DOHH2 (cell line): ENCODE data around the gene L3MBTL1.

Experiments used
- H3F3A ChIP-seq: fragments of 200-600 bp; sonication (generic), shearing (Covaris generic); 2 replicates; pipeline ENCODE4 v1.6.0; 2016; ENCODE audit warnings: antibody characterized with exemption, mild to moderate bottlenecking; ENCODE audit not compliant: control insufficient read depth, insufficient read depth
- H3K27ac ChIP-seq: fragments of 200-600 bp; sonication (generic); 2 replicates; pipeline ENCODE4 v1.5.1; 2014; ENCODE audit warnings: low read depth, mild to moderate bottlenecking, low read length, moderate library complexity
- H3K27me3 ChIP-seq: fragments of 200-600 bp; sonication (generic); 2 replicates; pipeline ENCODE4 v1.6.1; 2014; ENCODE audit warnings: mild to moderate bottlenecking, low read length, mixed read lengths; ENCODE audit not compliant: control insufficient read depth
- H3K36me3 ChIP-seq: fragments of 200-600 bp; sonication (generic); 2 replicates; pipeline ENCODE4 v1.6.1; 2014; ENCODE audit warnings: mild to moderate bottlenecking, low read length, moderate library complexity, mixed read lengths; ENCODE audit not compliant: control insufficient read depth
- H3K4me1 ChIP-seq: fragments of 200-600 bp; sonication (generic); 2 replicates; pipeline ENCODE4 v1.6.1; 2014; ENCODE audit warnings: mild to moderate bottlenecking, low read length, mixed read lengths; ENCODE audit not compliant: control insufficient read depth
- H3K4me2 ChIP-seq: fragments of 200-600 bp; sonication (generic); 2 replicates; pipeline ENCODE4 v1.6.0; 2014; ENCODE audit warnings: mild to moderate bottlenecking, low read length, moderate library complexity
- H3K4me3 ChIP-seq: fragments of 200-600 bp; sonication (generic); 2 replicates; pipeline ENCODE4 v1.5.1; 2014; ENCODE audit warnings: mild to moderate bottlenecking, low read length, mixed read lengths
- H3K79me2 ChIP-seq: fragments of 200-600 bp; sonication (generic); 2 replicates; pipeline ENCODE4 v1.6.1; 2014; ENCODE audit warnings: mild to moderate bottlenecking, low read length, mixed read lengths; ENCODE audit not compliant: control insufficient read depth
- H3K9me2 ChIP-seq: fragments of 200-600 bp; sonication (generic); replicated peaks from 2 replicates; pipeline ENCODE4 v1.6.1; 2014; ENCODE audit warnings: mild to moderate bottlenecking, low read length, mixed read lengths; ENCODE audit not compliant: control insufficient read depth
- H3K9me3 ChIP-seq: fragments of 200-600 bp; sonication (generic); 2 replicates; pipeline ENCODE4 v1.6.1; 2014; ENCODE audit warnings: antibody characterized with exemption, low read length, mixed read lengths; ENCODE audit not compliant: control insufficient read depth, insufficient read depth
- H4K20me1 ChIP-seq: fragments of 200-600 bp; sonication (generic); 2 replicates; pipeline ENCODE4 v1.6.0; 2014; ENCODE audit warnings: low read depth, mild to moderate bottlenecking, antibody characterized with exemption, low read length, moderate library complexity; ENCODE audit not compliant: control insufficient read depth, insufficient read depth
- EZH2phosphoT487 ChIP-seq: fragments of 200-600 bp; sonication (generic); IDR thresholded peaks from 2 replicates; pipeline ENCODE4 v1.6.1; 2017; ENCODE audit warnings: borderline replicate concordance, mild to moderate bottlenecking, antibody characterized with exemption, low read length, moderate library complexity, mixed read lengths
- TF ChIP-seq, protein P1 (sequence below): fragments of 200-600 bp; sonication (generic); IDR thresholded peaks from one replicate; pipeline ENCODE4 v1.5.1; 2014; ENCODE audit warnings: antibody characterized with exemption, mild to moderate bottlenecking, low read depth, low read length; ENCODE audit not compliant: poor library complexity, severe bottlenecking

Gene L3MBTL1

GRCh38 chr20:43583133-43583864 is 75.8 kb downstream of the L3MBTL1 start:
- Histone ChIP-seq H3K4me2 (no peak overlapping the region), H3K27ac (no peak overlapping the region), H3F3A (no peaks in the 10 kb centered on the region), H3K79me2 (no peaks in the 10 kb centered on the region), H3K36me3 (no peaks in the 10 kb centered on the region), H3K9me3 (no peaks in the 10 kb centered on the region), H3K27me3 (peaks cover 15% of the 10 kb centered on the region), H4K20me1 (no peaks in the 10 kb centered on the region), H3K4me1 (no peaks in the 10 kb centered on the region), H3K9me2 (no peaks in the 10 kb centered on the region), H3K4me3 (no peak overlapping the region)
- TF ChIP-seq, protein P1, sequence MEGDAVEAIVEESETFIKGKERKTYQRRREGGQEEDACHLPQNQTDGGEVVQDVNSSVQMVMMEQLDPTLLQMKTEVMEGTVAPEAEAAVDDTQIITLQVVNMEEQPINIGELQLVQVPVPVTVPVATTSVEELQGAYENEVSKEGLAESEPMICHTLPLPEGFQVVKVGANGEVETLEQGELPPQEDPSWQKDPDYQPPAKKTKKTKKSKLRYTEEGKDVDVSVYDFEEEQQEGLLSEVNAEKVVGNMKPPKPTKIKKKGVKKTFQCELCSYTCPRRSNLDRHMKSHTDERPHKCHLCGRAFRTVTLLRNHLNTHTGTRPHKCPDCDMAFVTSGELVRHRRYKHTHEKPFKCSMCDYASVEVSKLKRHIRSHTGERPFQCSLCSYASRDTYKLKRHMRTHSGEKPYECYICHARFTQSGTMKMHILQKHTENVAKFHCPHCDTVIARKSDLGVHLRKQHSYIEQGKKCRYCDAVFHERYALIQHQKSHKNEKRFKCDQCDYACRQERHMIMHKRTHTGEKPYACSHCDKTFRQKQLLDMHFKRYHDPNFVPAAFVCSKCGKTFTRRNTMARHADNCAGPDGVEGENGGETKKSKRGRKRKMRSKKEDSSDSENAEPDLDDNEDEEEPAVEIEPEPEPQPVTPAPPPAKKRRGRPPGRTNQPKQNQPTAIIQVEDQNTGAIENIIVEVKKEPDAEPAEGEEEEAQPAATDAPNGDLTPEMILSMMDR, result no peak

- TF ChIP-seq, protein P1, result no peak
- no peak for TF ChIP-seq EZH2phosphoT487
- no peaks in the 10 kb centered on the region for H3F3A ChIP-seq
- no peaks in the 10 kb centered on the region for H3K79me2 ChIP-seq
- H3K9me2 ChIP-seq, result no peaks in the 10 kb centered on the region
- H3K9me3 ChIP-seq, result no peaks in the 10 kb centered on the region
- no peak overlapping the region for H3K4me2 ChIP-seq
- H3K27me3 ChIP-seq, result peaks cover 15% of the 10 kb centered on the region
- no peaks in the 10 kb centered on the region for H3K36me3 ChIP-seq
- no peak overlapping the region for H3K4me3 ChIP-seq
- no peaks in the 10 kb centered on the region for H4K20me1 ChIP-seq
- no peak overlapping the region for H3K27ac ChIP-seq
- no peaks in the 10 kb centered on the region for H3K4me1 ChIP-seq
Measured at GRCh38 chr20:43583982-43584432, 76.5 kb downstream of the L3MBTL1 start.

DNA sequence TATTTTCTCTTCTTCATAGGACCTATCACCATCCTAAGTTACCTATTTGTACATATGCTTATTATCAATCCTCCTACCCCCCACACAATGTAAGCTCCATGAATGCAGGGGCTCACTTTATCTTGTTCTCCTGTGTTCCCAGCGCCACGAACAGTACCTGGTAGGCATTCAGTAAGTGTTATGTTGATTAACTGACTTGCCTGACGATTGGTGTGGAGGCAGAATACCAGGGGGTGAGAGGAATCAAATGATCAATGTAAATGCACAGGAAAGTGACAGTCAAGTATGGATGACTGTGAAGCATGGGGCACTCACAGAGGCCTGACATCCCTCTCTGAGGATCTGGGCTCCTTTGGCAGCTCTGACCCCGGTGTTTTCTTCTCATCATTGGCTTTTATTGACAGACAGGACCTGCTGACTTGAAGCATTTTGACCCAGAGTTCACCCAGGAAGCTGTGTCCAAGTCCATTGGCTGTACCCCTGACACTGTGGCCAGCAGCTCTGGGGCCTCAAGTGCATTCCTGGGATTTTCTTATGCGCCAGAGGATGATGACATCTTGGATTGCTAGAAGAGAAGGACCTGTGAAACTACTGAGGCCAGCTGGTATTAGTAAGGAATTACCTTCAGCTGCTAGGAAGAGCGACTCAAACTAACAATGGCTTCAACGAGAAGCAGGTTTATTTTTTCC is 77.1 kb downstream of the L3MBTL1 start:
- no peak overlapping the region for H3K27ac ChIP-seq
- no peak overlapping the region for H3K4me3 ChIP-seq
- no peaks in the 10 kb centered on the region for H3K9me3 ChIP-seq
- no peaks in the 10 kb centered on the region for H3K79me2 ChIP-seq
- H3K4me1 ChIP-seq, result peaks cover 1% of the 10 kb centered on the region
- TF ChIP-seq EZH2phosphoT487, result no peak
- TF ChIP-seq, protein P1, result no peak
- no peaks in the 10 kb centered on the region for H3F3A ChIP-seq
- no peaks in the 10 kb centered on the region for H3K9me2 ChIP-seq
- no peaks in the 10 kb centered on the region for H4K20me1 ChIP-seq
- H3K36me3 ChIP-seq, result no peaks in the 10 kb centered on the region
- H3K4me2 ChIP-seq, result no peak overlapping the region
- peaks cover 14% of the 10 kb centered on the region for H3K27me3 ChIP-seq
